HepG2 (cell line): ENCODE results near the gene PTPN18. TPM values are rescaled to one million over a fixed set of nuclear protein-coding genes. Genes with fewer than 3 reads are reported as not detected.

Experiments used
- ARID3A ChIP-seq: IDR thresholded peaks from 2 replicates; pipeline ENCODE4 v1.6.1; 2012; ENCODE audit warnings: low read depth, low read length, improper control_type of control experiment
- CC2D1A ChIP-seq: sonication (generic); formaldehyde crosslinking; IDR thresholded peaks from 2 replicates; pipeline ENCODE4 v1.8.1; 2023; ENCODE audit warnings: mild to moderate bottlenecking, missing genetic modification reagents
- FIP1L1 ChIP-seq: fragments of 200-400 bp; formaldehyde crosslinking; IDR thresholded peaks from 2 replicates; pipeline ENCODE4 v1.6.1; 2018; ENCODE audit warnings: low read depth, mild to moderate bottlenecking, low read length, moderate library complexity, borderline replicate concordance; ENCODE audit not compliant: insufficient read depth
- MTF2 ChIP-seq: sonication (generic); formaldehyde crosslinking; IDR thresholded peaks from 2 replicates; pipeline ENCODE4 v1.5.0; 2020; ENCODE audit warnings: missing genetic modification reagents, borderline replicate concordance
- NFE2L1 ChIP-seq: sonication (generic); formaldehyde crosslinking; IDR thresholded peaks from 2 replicates; pipeline ENCODE4 v1.4.0; 2020; ENCODE audit warnings: missing genetic modification reagents, mild to moderate bottlenecking, borderline replicate concordance
- ONECUT2 ChIP-seq: sonication (generic); formaldehyde crosslinking; IDR thresholded peaks from 2 replicates; pipeline ENCODE4 v1.4.0; 2020; ENCODE audit warnings: missing genetic modification reagents
- RFXANK ChIP-seq: IDR thresholded peaks from 2 replicates; pipeline ENCODE4 v1.6.1; 2016
- SSRP1 ChIP-seq: IDR thresholded peaks from 2 replicates; pipeline ENCODE4 v1.6.1; 2016; ENCODE audit warnings: control low read depth
- ZNF570 ChIP-seq: sonication (generic); formaldehyde crosslinking; IDR thresholded peaks from 2 replicates; pipeline ENCODE4 v1.4.0; 2020; ENCODE audit warnings: mild to moderate bottlenecking, missing genetic modification reagents, borderline replicate concordance
- polyA plus RNA-seq, 8 experiments: library from polyadenylated mRNA; depleted of rRNA in 3 of 8; stranded (reverse) in 7 of 8; unstranded in 1 of 8; fragments of >200 nt; fragmentation: Illumina TruSeq in 4 of 8; extraction: Trizol in 4 of 8; gene quantifications; 2 replicates each; pipeline versions ENCODE4 v1.2.1 to v1.2.3, GENCODE V29; 2011 to 2016; ENCODE audit warnings: low read depth in 4 of 8, missing spikeins in 1 of 8, mixed read lengths in 1 of 8; ENCODE audit not compliant: insufficient read depth in 1 of 8
- total RNA-seq, 5 experiments: library from RNA; depleted of rRNA; stranded (reverse); fragments of >200 nt; fragmentation: Illumina TruSeq; extraction: Trizol; gene quantifications; 2 replicates each; pipeline ENCODE4 v1.2.3, GENCODE V29; 2016; ENCODE audit warnings: low read depth in 1 of 5
- TF ChIP-seq, protein P1 (sequence below): sonication (generic); formaldehyde crosslinking; IDR thresholded peaks from one replicate; pipeline ENCODE4 v1.5.1; 2020; ENCODE audit warnings: mild to moderate bottlenecking, missing genetic modification reagents; ENCODE audit errors: not compliant biosample characterization
- TF ChIP-seq, protein P2 (sequence below), 2 experiments: sonication (generic) in 1 of 2; formaldehyde crosslinking in 1 of 2; IDR thresholded peaks; 2 replicates each; pipeline versions ENCODE4 v1.4.0 to v1.6.1; 2016 to 2020; ENCODE audit warnings: borderline replicate concordance in 1 of 2, low read depth in 1 of 2, mild to moderate bottlenecking in 1 of 2, missing genetic modification reagents in 1 of 2

PTPN18 gene
- total and polyA plus RNA-seq, 2 of the 13 experiments (the other 11 are each of a cell fraction or from before 2014, with no cell fraction given), result 14.8 to 39.6 TPM

GRCh38 chr2:130336877-130337734, 18.8 kb upstream of the PTPN18 start (continued):
- TF ChIP-seq, protein P1, sequence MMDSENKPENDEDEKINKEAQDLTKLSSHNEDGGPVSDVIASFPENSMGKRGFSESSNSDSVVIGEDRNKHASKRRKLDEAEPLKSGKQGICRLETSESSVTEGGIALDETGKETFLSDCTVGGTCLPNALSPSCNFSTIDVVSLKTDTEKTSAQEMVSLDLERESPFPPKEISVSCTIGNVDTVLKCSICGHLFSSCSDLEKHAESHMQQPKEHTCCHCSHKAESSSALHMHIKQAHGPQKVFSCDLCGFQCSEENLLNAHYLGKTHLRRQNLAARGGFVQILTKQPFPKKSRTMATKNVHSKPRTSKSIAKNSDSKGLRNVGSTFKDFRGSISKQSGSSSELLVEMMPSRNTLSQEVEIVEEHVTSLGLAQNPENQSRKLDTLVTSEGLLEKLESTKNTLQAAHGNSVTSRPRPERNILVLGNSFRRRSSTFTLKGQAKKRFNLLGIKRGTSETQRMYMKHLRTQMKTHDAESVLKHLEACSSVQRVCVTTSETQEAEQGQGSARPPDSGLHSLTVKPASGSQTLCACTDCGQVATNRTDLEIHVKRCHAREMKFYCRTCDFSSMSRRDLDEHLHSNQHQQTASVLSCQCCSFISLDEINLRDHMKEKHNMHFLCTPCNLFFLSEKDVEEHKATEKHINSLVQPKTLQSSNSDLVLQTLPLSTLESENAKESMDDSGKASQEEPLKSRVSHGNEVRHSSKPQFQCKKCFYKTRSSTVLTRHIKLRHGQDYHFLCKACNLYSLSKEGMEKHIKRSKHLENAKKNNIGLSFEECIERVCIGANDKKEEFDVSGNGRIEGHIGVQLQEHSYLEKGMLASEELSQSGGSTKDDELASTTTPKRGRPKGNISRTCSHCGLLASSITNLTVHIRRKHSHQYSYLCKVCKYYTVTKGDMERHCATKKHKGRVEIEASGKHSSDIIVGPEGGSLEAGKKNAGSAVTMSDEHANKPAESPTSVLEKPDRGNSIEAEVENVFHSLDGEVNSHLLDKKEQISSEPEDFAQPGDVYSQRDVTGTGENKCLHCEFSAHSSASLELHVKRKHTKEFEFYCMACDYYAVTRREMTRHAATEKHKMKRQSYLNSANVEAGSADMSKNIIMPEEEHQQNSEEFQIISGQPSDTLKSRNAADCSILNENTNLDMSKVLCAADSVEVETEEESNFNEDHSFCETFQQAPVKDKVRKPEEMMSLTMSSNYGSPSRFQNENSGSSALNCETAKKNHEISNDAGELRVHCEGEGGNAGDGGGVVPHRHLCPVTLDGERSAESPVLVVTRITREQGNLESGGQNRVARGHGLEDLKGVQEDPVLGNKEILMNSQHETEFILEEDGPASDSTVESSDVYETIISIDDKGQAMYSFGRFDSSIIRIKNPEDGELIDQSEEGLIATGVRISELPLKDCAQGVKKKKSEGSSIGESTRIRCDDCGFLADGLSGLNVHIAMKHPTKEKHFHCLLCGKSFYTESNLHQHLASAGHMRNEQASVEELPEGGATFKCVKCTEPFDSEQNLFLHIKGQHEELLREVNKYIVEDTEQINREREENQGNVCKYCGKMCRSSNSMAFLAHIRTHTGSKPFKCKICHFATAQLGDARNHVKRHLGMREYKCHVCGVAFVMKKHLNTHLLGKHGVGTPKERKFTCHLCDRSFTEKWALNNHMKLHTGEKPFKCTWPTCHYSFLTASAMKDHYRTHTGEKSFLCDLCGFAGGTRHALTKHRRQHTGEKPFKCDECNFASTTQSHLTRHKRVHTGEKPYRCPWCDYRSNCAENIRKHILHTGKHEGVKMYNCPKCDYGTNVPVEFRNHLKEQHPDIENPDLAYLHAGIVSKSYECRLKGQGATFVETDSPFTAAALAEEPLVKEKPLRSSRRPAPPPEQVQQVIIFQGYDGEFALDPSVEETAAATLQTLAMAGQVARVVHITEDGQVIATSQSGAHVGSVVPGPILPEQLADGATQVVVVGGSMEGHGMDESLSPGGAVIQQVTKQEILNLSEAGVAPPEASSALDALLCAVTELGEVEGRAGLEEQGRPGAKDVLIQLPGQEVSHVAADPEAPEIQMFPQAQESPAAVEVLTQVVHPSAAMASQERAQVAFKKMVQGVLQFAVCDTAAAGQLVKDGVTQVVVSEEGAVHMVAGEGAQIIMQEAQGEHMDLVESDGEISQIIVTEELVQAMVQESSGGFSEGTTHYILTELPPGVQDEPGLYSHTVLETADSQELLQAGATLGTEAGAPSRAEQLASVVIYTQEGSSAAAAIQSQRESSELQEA (CRISPR knock-in tag), result peak; percentile 45
- TF ChIP-seq ONECUT2 (no peak), FIP1L1 (no peak), NFE2L1 (CRISPR knock-in tag) (peak; percentile 58; the same call in 1 of the 2 replicates), SSRP1 (peak; percentile 92; the same call in 1 of the 2 replicates), RFXANK (CRISPR knock-in tag) (0 out of 2 replicates have a peak, but pooled peaks have one; percentile 51), ARID3A (no peak), MTF2 (CRISPR knock-in tag) (0 out of 2 replicates have a peak, but pooled peaks have one; percentile 59), CC2D1A (CRISPR knock-in tag) (no peak), ZNF570 (no peak)
- TF ChIP-seq, protein P2, sequence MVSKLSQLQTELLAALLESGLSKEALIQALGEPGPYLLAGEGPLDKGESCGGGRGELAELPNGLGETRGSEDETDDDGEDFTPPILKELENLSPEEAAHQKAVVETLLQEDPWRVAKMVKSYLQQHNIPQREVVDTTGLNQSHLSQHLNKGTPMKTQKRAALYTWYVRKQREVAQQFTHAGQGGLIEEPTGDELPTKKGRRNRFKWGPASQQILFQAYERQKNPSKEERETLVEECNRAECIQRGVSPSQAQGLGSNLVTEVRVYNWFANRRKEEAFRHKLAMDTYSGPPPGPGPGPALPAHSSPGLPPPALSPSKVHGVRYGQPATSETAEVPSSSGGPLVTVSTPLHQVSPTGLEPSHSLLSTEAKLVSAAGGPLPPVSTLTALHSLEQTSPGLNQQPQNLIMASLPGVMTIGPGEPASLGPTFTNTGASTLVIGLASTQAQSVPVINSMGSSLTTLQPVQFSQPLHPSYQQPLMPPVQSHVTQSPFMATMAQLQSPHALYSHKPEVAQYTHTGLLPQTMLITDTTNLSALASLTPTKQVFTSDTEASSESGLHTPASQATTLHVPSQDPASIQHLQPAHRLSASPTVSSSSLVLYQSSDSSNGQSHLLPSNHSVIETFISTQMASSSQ (IDR thresholded peaks at IDR 0.05; ENCODE audit: low read depth), result peak; percentile 54
- TF ChIP-seq, protein P2 (CRISPR knock-in tag; IDR thresholded peaks at IDR 0.05; ENCODE audit: borderline replicate concordance), result no peak; the same call in 1 of the 2 replicates
